ENCODE results near the gene SMC1B.

DNA sequence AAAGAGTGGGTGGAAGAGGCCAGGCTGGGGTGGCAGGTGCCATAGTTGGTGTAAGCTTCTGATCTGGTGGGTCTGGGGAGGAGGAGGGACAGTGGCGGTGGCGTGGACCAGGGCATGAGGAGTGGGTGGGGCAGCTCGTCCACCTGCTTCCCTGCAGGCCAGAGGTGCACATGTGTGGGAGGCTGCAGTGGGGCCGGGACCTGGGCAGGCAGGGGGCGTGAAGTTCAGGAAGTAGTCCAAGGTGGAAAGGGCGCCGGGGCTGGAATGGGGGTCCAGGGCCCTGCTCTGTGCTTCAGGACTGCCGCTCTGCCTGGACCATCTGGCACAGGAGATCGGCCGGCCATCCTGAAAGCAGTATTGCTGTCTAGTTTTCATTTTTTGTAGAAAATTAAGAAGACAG is 16.0 kb upstream of the SMC1B start:
- TF ChIP-seq, protein P1, sequence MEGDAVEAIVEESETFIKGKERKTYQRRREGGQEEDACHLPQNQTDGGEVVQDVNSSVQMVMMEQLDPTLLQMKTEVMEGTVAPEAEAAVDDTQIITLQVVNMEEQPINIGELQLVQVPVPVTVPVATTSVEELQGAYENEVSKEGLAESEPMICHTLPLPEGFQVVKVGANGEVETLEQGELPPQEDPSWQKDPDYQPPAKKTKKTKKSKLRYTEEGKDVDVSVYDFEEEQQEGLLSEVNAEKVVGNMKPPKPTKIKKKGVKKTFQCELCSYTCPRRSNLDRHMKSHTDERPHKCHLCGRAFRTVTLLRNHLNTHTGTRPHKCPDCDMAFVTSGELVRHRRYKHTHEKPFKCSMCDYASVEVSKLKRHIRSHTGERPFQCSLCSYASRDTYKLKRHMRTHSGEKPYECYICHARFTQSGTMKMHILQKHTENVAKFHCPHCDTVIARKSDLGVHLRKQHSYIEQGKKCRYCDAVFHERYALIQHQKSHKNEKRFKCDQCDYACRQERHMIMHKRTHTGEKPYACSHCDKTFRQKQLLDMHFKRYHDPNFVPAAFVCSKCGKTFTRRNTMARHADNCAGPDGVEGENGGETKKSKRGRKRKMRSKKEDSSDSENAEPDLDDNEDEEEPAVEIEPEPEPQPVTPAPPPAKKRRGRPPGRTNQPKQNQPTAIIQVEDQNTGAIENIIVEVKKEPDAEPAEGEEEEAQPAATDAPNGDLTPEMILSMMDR (IDR thresholded peaks at IDR 0.05): no peak
- no peak for TF ChIP-seq EZH2 (IDR thresholded peaks at IDR 0.05)

Data from neural progenitor cell (in vitro differentiated cells).